ENCODE results near the gene MATN1. TPM values are rescaled to one million over a fixed set of nuclear protein-coding genes. Genes with fewer than 3 reads are reported as not detected.

The MATN1 gene
- total RNA-seq, 1 experiment from 2014 or later, result not detected

GRCh38 chr1:30745156-30745833 lies 21.9 kb upstream of the MATN1 start:
- no peak for DNase-seq (ENCODE audit: low spot score)

- DNase-seq (ENCODE audit: low spot score), result no peak
These were observed 20.8 kb upstream of the MATN1 start for GRCh38 chr1:30744060-30744756.

GRCh38 chr1:30743584-30744059 lies 20.2 kb upstream of the MATN1 start:
- peak; percentile 21 for DNase-seq (ENCODE audit: low spot score)

- DNase-seq (ENCODE audit: low spot score), result no peak
These were observed 19.7 kb upstream of the MATN1 start for GRCh38 chr1:30742963-30743559.

- DNase-seq (ENCODE audit: low spot score), result no peak
These were observed 19.0 kb upstream of the MATN1 start for GRCh38 chr1:30742300-30742962.

GRCh38 chr1:30741239-30741894 lies 18.0 kb upstream of the MATN1 start:
- DNase-seq (ENCODE audit: low spot score), result peak; percentile 60

GRCh38 chr1:30740251-30741238 lies 17.2 kb upstream of the MATN1 start:
- DNase-seq (ENCODE audit: low spot score), result no peak

GRCh38 chr1:30739601-30740000 lies 16.2 kb upstream of the MATN1 start:
- no peak for DNase-seq (ENCODE audit: low spot score)

GRCh38 chr1:30738715-30739559 lies 15.6 kb upstream of the MATN1 start:
- no peak for DNase-seq (ENCODE audit: low spot score)

GRCh38 chr1:30738040-30738714 lies 14.8 kb upstream of the MATN1 start:
- DNase-seq (ENCODE audit: low spot score), result no peak

- no peak for DNase-seq (ENCODE audit: low spot score)
These were observed 14.1 kb upstream of the MATN1 start for GRCh38 chr1:30737357-30738039.

- no peak for DNase-seq (ENCODE audit: low spot score)
These were observed 12.5 kb upstream of the MATN1 start for GRCh38 chr1:30735668-30736498.

- DNase-seq (ENCODE audit: low spot score), result no peak
These were observed 11.7 kb upstream of the MATN1 start for GRCh38 chr1:30735124-30735523.

GRCh38 chr1:30734580-30734979 lies 11.2 kb upstream of the MATN1 start:
- DNase-seq (ENCODE audit: low spot score), result no peak

GRCh38 chr1:30734106-30734505 lies 10.7 kb upstream of the MATN1 start:
- DNase-seq (ENCODE audit: low spot score), result no peak

GRCh38 chr1:30733493-30733892 lies 10.1 kb upstream of the MATN1 start:
- DNase-seq (ENCODE audit: low spot score), result no peak

GRCh38 chr1:30732277-30732996 lies 9.1 kb upstream of the MATN1 start:
- peak; percentile 51 for DNase-seq (ENCODE audit: low spot score)
